HCT116 (cell line): ENCODE data around the gene JAK2. TPM values are rescaled to one million over a fixed set of nuclear protein-coding genes. Genes with fewer than 3 reads are reported as not detected.

Experiments used
- ATAC-seq: fragments of 200-7000 bp; cut with Tn5 transposase; 2 replicates; pipeline ENCODE4 v1.9.1; 2020; ENCODE audit warnings: mild to moderate bottlenecking, moderate library complexity
- BruUV-seq: library from RNA; stranded (reverse); fragments of 400-500 nt; replicated peaks from 2 replicates; lab custom pipeline; 2021; lab: Mats Ljungman, UMichigan
- CTCF ChIA-PET: fragments of 300-600 bp; sonication (Branson Sonifier 250); formaldehyde crosslinking; loops from one replicate; lab custom pipeline; 2021; ENCODE audit warnings: antibody characterized with exemption; lab: Charles Lee
- POLR2A ChIA-PET: fragments of 300-600, 350-600 bp; sonication (Branson Sonifier 250); formaldehyde crosslinking; loops from one replicate; lab custom pipeline; 2021; ENCODE audit warnings: antibody characterized with exemption; lab: Charles Lee
- RAD21 ChIA-PET, 2 experiments: fragments of 300-600 bp; sonication (Branson Sonifier 250); formaldehyde crosslinking; loops; one replicate each; lab custom pipeline; 2023; ENCODE audit warnings: low total read pairs in 2 of 2; ENCODE audit not compliant: uncharacterized antibody in 2 of 2, unreplicated experiment in 2 of 2, low non-redundant PET in 1 of 2; lab: Charles Lee
- DNase-seq: peaks from one replicate; pipeline ENCODE4 v3.0.0-alpha.2; 2010; ENCODE audit warnings: low read depth, low spot score
- H2AFZ ChIP-seq: fragments of 200-600 bp; shearing (Covaris generic), sonication (generic); 2 replicates; pipeline ENCODE4 v1.6.1; 2017; ENCODE audit warnings: low read depth, mixed run types, mixed read lengths, antibody characterized with exemption, low read length; ENCODE audit not compliant: poor library complexity, severe bottlenecking
- H3K27ac ChIP-seq: 2 replicates; pipeline ENCODE4 v1.5.1; 2012; ENCODE audit warnings: low read depth, low read length
- H3K27me3 ChIP-seq: fragments of 200-600 bp; sonication (generic); 2 replicates; pipeline ENCODE4 v1.6.1; 2016; ENCODE audit warnings: mixed run types, low read length, mixed read lengths; ENCODE audit not compliant: insufficient read depth
- H3K36me3 ChIP-seq, 2 experiments: fragments of 200-500 bp in 1 of 2; fragments of 200-600 bp in 1 of 2; sonication (Bioruptor generic) in 1 of 2; sonication (generic) in 1 of 2; 2 replicates each; pipeline versions ENCODE4 v1.5.1 to v1.6.1; 2014 to 2016; ENCODE audit warnings: low read length in 2 of 2, inconsistent platforms in 1 of 2, mixed read lengths in 1 of 2, mixed run types in 1 of 2; ENCODE audit not compliant: insufficient read depth in 2 of 2, control insufficient read depth in 1 of 2
- H3K4me1 ChIP-seq, 2 experiments: fragments of 200-600 bp in 1 of 2; sonication (generic) in 1 of 2; 2 replicates each; pipeline versions ENCODE4 v1.5.1 to v1.6.1; 2012 to 2017; ENCODE audit warnings: low read length in 2 of 2, inconsistent platforms in 1 of 2, mild to moderate bottlenecking in 1 of 2, mixed read lengths in 1 of 2, mixed run types in 1 of 2, moderate library complexity in 1 of 2; ENCODE audit not compliant: insufficient read depth in 2 of 2, control insufficient read depth in 1 of 2
- H3K4me2 ChIP-seq: fragments of 200-600 bp; sonication (generic); 2 replicates; pipeline ENCODE4 v1.6.1; 2017; ENCODE audit warnings: mixed run types, low read length, mixed read lengths
- H3K4me3 ChIP-seq, 2 experiments: fragments of 200-600 bp in 1 of 2; sonication (generic) in 1 of 2; replicated peaks in 1 of 2; 2 replicates each; pipeline ENCODE4 v1.5.1; 2011 to 2016; ENCODE audit warnings: low read length in 2 of 2, control low read depth in 1 of 2, low read depth in 1 of 2, mild to moderate bottlenecking in 1 of 2, mixed read lengths in 1 of 2, mixed run types in 1 of 2
- H3K79me2 ChIP-seq: fragments of 200-600 bp; sonication (generic); 2 replicates; pipeline ENCODE4 v1.6.1; 2017; ENCODE audit warnings: mild to moderate bottlenecking, mixed run types, low read length, moderate library complexity, mixed read lengths; ENCODE audit not compliant: insufficient read depth
- H3K9ac ChIP-seq: fragments of 200-600 bp; sonication (generic); 2 replicates; pipeline ENCODE4 v1.6.1; 2016; ENCODE audit warnings: low read length, mixed read lengths
- H3K9me2 ChIP-seq: fragments of 200-600 bp; sonication (generic), shearing (Covaris generic); 2 replicates; pipeline ENCODE4 v1.6.1; 2017; ENCODE audit warnings: mixed run types, mild to moderate bottlenecking, moderate library complexity; ENCODE audit not compliant: insufficient read depth
- H3K9me3 ChIP-seq, 2 experiments: fragments of 200-500 bp in 1 of 2; fragments of 200-600 bp in 1 of 2; sonication (Bioruptor generic) in 1 of 2; sonication (generic) in 1 of 2; 2 replicates each; pipeline ENCODE4 v1.6.1; 2014 to 2017; ENCODE audit warnings: low read length in 2 of 2, mixed read lengths in 2 of 2, inconsistent platforms in 1 of 2, low read depth in 1 of 2, mild to moderate bottlenecking in 1 of 2, mixed run types in 1 of 2, moderate library complexity in 1 of 2; ENCODE audit not compliant: control insufficient read depth in 1 of 2, insufficient read depth in 1 of 2
- H4K20me1 ChIP-seq: fragments of 200-600 bp; sonication (generic), shearing (Covaris generic); 2 replicates; pipeline ENCODE4 v1.6.1; 2017; ENCODE audit warnings: mixed run types, mild to moderate bottlenecking, moderate library complexity; ENCODE audit not compliant: insufficient read depth
- ELF1 ChIP-seq: IDR thresholded peaks from 2 replicates; pipeline ENCODE4 v1.6.1; 2012; ENCODE audit warnings: low read depth, borderline replicate concordance
- EZH2 ChIP-seq: fragments of 200-600 bp; sonication (generic); IDR thresholded peaks from 2 replicates; pipeline ENCODE4 v1.6.1; 2017; ENCODE audit warnings: antibody characterized with exemption, mixed run types
- POLR2A ChIP-seq: IDR thresholded peaks from 2 replicates; pipeline ENCODE4 v1.7.0; 2011; ENCODE audit warnings: borderline replicate concordance; ENCODE audit not compliant: insufficient read depth, insufficient read length; ENCODE audit errors: extremely low read depth
- SIN3A ChIP-seq: IDR thresholded peaks from 2 replicates; pipeline ENCODE4 v1.6.1; 2012; ENCODE audit warnings: low read depth
- SP1 ChIP-seq: IDR thresholded peaks from 2 replicates; pipeline ENCODE4 v1.6.1; 2012; ENCODE audit warnings: low read depth
- TCF7L2 ChIP-seq: IDR thresholded peaks from 2 replicates; pipeline ENCODE4 v1.7.0; 2011; ENCODE audit warnings: borderline replicate concordance, inconsistent platforms; ENCODE audit not compliant: insufficient read depth, insufficient read length; ENCODE audit errors: extremely low read depth
- ZNF274 ChIP-seq: fragments of 200-500 bp; sonication (Bioruptor generic); IDR thresholded peaks from 2 replicates; pipeline ENCODE4 v1.6.1; 2014; ENCODE audit warnings: mild to moderate bottlenecking, low read depth, low read length, inconsistent platforms
- intact Hi-C: fragments of 100-400 bp; cut with micrococcal nuclease; formaldehyde crosslinking; loops from 2 replicates; pipeline ENCODE4 v1.10.0; 2022
- total RNA-seq: library from RNA; stranded (reverse); gene quantifications from one replicate; pipeline ENCODE4 v1.2.1, GENCODE V29; 2021; ENCODE audit not compliant: unreplicated experiment
- TF ChIP-seq, protein P1 (sequence below), 3 experiments: fragments of 200-600 bp in 1 of 3; sonication (generic) in 1 of 3; IDR thresholded peaks in 2 of 3; conservative IDR thresholded peaks in 1 of 3; 2 replicates each; pipeline ENCODE4 v1.5.1; 2012 to 2017; ENCODE audit warnings: low read depth in 2 of 3, low read length in 2 of 3, antibody characterized with exemption in 1 of 3, borderline replicate concordance in 1 of 3, control low read depth in 1 of 3, mild to moderate bottlenecking in 1 of 3, mixed read lengths in 1 of 3, mixed run types in 1 of 3, moderate library complexity in 1 of 3; ENCODE audit not compliant: insufficient read depth in 1 of 3
- TF ChIP-seq, protein P2 (sequence below): IDR thresholded peaks from 2 replicates; pipeline ENCODE4 v1.6.1; 2012; ENCODE audit warnings: low read depth

JAK2 gene
- total RNA-seq, 1 experiment from 2014 or later: 4.6 TPM

- TF ChIP-seq EZH2 (no peak), SP1 (no peak)
These were observed 129.1 kb downstream of the JAK2 start (continued) for GRCh38 chr9:5113994-5114748.

DNA sequence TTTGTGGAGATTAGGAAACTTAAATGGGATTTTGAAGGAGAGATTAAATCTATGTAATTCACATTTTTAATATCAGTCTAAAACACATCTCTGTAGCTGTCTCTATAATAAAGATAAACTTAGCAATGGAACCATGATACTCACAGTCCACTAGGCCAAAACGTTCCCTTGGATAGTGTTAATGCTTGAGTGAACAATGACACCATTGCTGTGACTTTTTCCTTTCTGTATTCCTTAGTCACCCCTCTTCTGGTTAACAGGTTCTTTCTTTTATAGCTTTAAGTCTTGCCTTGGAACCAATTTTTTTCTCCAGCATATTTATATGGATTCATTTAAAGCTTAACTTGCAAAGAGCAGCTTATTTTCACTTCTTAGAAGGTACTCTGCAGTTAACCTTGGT, 137.0 kb downstream of the JAK2 start:
- H3K4me3 ChIP-seq: no peak overlapping the region
- ATAC-seq (no peak), DNase-seq (no peak)
- BruUV-seq: no TSS peak
- no peaks in the 10 kb centered on the region for H3K79me2 ChIP-seq
- H3K27me3 ChIP-seq: no peaks in the 10 kb centered on the region
- TF ChIP-seq ELF1 (no peak), POLR2A (no peak), TCF7L2 (no peak), SIN3A (no peak), ZNF274 (no peak), SP1 (no peak)
- TF ChIP-seq, protein P1, sequence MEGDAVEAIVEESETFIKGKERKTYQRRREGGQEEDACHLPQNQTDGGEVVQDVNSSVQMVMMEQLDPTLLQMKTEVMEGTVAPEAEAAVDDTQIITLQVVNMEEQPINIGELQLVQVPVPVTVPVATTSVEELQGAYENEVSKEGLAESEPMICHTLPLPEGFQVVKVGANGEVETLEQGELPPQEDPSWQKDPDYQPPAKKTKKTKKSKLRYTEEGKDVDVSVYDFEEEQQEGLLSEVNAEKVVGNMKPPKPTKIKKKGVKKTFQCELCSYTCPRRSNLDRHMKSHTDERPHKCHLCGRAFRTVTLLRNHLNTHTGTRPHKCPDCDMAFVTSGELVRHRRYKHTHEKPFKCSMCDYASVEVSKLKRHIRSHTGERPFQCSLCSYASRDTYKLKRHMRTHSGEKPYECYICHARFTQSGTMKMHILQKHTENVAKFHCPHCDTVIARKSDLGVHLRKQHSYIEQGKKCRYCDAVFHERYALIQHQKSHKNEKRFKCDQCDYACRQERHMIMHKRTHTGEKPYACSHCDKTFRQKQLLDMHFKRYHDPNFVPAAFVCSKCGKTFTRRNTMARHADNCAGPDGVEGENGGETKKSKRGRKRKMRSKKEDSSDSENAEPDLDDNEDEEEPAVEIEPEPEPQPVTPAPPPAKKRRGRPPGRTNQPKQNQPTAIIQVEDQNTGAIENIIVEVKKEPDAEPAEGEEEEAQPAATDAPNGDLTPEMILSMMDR (IDR thresholded peaks at IDR 0.05 in 2 of 3, conservative IDR thresholded peaks at IDR 0.05 in 1 of 3; ENCODE audit: borderline replicate concordance in 1 of 3, insufficient read depth in 1 of 3, low read depth in 2 of 3, low read length in 2 of 3): no peak
- TF ChIP-seq, protein P2, sequence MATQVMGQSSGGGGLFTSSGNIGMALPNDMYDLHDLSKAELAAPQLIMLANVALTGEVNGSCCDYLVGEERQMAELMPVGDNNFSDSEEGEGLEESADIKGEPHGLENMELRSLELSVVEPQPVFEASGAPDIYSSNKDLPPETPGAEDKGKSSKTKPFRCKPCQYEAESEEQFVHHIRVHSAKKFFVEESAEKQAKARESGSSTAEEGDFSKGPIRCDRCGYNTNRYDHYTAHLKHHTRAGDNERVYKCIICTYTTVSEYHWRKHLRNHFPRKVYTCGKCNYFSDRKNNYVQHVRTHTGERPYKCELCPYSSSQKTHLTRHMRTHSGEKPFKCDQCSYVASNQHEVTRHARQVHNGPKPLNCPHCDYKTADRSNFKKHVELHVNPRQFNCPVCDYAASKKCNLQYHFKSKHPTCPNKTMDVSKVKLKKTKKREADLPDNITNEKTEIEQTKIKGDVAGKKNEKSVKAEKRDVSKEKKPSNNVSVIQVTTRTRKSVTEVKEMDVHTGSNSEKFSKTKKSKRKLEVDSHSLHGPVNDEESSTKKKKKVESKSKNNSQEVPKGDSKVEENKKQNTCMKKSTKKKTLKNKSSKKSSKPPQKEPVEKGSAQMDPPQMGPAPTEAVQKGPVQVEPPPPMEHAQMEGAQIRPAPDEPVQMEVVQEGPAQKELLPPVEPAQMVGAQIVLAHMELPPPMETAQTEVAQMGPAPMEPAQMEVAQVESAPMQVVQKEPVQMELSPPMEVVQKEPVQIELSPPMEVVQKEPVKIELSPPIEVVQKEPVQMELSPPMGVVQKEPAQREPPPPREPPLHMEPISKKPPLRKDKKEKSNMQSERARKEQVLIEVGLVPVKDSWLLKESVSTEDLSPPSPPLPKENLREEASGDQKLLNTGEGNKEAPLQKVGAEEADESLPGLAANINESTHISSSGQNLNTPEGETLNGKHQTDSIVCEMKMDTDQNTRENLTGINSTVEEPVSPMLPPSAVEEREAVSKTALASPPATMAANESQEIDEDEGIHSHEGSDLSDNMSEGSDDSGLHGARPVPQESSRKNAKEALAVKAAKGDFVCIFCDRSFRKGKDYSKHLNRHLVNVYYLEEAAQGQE: no peak
- H2AFZ ChIP-seq: no peak overlapping the region
- H3K9me2 ChIP-seq: no peaks in the 10 kb centered on the region
- intact Hi-C loops: no loop called here
- no peaks in the 10 kb centered on the region for H4K20me1 ChIP-seq
- H3K4me1 ChIP-seq: no peaks in the 10 kb centered on the region
- ChIA-PET RAD21 (no interaction called here), CTCF (no interaction called here), POLR2A (no interaction called here)
- H3K9ac ChIP-seq: no peak overlapping the region
- no peak overlapping the region for H3K4me2 ChIP-seq
- no peak overlapping the region for H3K27ac ChIP-seq
- H3K9me3 ChIP-seq: no peaks in the 10 kb centered on the region
- no peaks in the 10 kb centered on the region for H3K36me3 ChIP-seq
